Measurements from ENCODE around the gene HSD17B14. TPM values are rescaled to one million over a fixed set of nuclear protein-coding genes. Genes with fewer than 3 reads are reported as not detected.

HSD17B14 gene
- total and polyA plus RNA-seq, 7 donors = 4.3 to 21.0 (median 16.9) TPM

DNA sequence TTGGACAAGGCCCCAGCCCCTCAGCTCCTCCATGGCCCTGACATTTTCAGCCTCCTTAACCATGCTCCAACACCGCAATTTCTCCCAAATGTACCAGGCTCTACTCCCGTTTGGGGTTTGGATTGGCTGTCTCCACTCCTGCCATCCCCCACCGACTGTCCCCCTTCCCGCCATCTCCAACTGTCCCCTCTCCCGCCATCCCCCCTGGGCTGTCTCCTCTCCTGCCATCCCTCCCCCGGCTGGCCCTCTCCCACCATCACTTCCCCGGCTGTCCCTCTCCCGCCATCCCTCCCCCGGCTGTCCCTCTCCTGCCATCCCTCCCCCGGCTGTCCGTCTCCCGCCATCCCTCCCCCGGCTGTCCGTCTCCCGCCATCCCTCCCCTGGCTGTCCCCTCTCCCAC is 30.8 kb downstream of the HSD17B14 start:
- H3K4me3 ChIP-seq = no peak overlapping the region
- H3K27me3 ChIP-seq = no peaks in the 10 kb centered on the region
- no peak for DNase-seq
- peaks cover 0 to 8% (median 7%) of the 10 kb centered on the region in 4 donors for H3K4me1 ChIP-seq
- H3K27ac ChIP-seq = no peak overlapping the region
- TF ChIP-seq EP300 (IDR thresholded peaks at IDR 0.05) (no peak), POLR2AphosphoS5 (IDR thresholded peaks at IDR 0.05) (no peak), POLR2A (IDR thresholded peaks at IDR 0.05) (no peak)
- TF ChIP-seq, protein P1, sequence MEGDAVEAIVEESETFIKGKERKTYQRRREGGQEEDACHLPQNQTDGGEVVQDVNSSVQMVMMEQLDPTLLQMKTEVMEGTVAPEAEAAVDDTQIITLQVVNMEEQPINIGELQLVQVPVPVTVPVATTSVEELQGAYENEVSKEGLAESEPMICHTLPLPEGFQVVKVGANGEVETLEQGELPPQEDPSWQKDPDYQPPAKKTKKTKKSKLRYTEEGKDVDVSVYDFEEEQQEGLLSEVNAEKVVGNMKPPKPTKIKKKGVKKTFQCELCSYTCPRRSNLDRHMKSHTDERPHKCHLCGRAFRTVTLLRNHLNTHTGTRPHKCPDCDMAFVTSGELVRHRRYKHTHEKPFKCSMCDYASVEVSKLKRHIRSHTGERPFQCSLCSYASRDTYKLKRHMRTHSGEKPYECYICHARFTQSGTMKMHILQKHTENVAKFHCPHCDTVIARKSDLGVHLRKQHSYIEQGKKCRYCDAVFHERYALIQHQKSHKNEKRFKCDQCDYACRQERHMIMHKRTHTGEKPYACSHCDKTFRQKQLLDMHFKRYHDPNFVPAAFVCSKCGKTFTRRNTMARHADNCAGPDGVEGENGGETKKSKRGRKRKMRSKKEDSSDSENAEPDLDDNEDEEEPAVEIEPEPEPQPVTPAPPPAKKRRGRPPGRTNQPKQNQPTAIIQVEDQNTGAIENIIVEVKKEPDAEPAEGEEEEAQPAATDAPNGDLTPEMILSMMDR (IDR thresholded peaks at IDR 0.05) = no peak
- intact Hi-C loops (cut with DNase I) = no loop called here
- no peaks in the 10 kb centered on the region for H3K9me3 ChIP-seq
- 93 to 95% methylated on average over 15 of the region's 15 CpGs for WGBS, 2 donors
- H3K36me3 ChIP-seq = peaks cover 0 to 6% (median 0%) of the 10 kb centered on the region in 4 donors

DNA sequence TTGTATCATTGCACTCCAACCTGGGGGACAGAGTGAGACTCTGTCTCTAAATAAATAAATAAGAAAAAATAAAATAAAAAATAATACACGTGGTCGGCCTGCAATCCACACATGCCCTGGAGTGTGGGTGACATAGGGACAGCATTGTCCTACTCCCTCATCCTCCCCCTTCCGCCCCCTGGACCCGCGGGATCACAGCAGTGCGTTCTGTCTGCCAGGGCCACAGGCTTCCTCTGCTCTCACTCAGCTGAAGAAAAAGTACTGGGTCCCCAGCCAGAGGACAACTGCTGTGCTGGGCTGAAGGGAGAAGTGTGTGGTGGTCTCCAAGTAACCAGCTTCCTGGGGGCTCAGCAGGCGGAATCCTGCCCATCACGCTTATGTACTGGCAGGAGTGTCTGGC is 31.8 kb downstream of the HSD17B14 start:
- intact Hi-C loops (cut with DNase I) = no loop called here
- WGBS, 2 donors = 90 to 91% methylated on average over 8 of the region's 8 CpGs

DNA sequence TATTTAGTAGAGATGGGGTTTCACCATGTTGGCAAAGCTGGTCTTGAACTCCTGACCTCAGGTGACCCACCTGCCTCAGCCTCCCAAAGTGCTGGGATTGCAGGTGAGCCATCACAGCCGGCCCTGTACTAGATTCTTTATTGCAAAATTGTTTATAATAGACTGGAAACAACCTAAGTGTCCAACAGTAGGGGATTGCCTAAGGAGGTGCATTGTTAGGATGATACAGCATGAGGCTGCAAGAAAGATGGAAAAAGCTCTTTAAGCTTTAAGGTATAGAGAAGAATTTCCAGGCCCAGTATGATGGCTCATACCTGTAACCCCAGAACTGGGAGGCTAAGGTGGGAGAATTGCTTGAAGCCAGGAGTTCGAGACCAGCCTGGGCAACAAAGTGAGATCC is 33.7 kb downstream of the HSD17B14 start:
- Histone ChIP-seq H3K27ac (no peak overlapping the region), H3K4me3 (no peak overlapping the region), H3K9me3 (no peaks in the 10 kb centered on the region), H3K36me3 (peaks cover 0 to 16% (median 0%) of the 10 kb centered on the region in 4 donors), H3K27me3 (no peaks in the 10 kb centered on the region), H3K4me1 (no peaks in the 10 kb centered on the region)
- WGBS, 2 donors = 67 to 87% methylated on average over 2 of the region's 2 CpGs
- DNase-seq = no peak
- intact Hi-C loops (cut with DNase I) = no loop called here
- TF ChIP-seq, protein P1 (IDR thresholded peaks at IDR 0.05) = no peak
- no peak for TF ChIP-seq POLR2AphosphoS5 (IDR thresholded peaks at IDR 0.05)
- no peak for TF ChIP-seq EP300 (IDR thresholded peaks at IDR 0.05)
- no peak for TF ChIP-seq POLR2A (IDR thresholded peaks at IDR 0.05)

More for the DNA sequence above, 31.8 kb downstream of the HSD17B14 start:
- Histone ChIP-seq H3K4me3 (no peak overlapping the region), H3K4me1 (peaks cover 0 to 2% (median 0%) of the 10 kb centered on the region in 4 donors), H3K27ac (no peak overlapping the region), H3K27me3 (no peaks in the 10 kb centered on the region), H3K9me3 (no peaks in the 10 kb centered on the region), H3K36me3 (peaks cover 0 to 12% (median 0%) of the 10 kb centered on the region in 4 donors)
- TF ChIP-seq, protein P1 (IDR thresholded peaks at IDR 0.05) = no peak
- TF ChIP-seq POLR2AphosphoS5 (IDR thresholded peaks at IDR 0.05) = no peak
- TF ChIP-seq POLR2A (IDR thresholded peaks at IDR 0.05) = no peak
- TF ChIP-seq EP300 (IDR thresholded peaks at IDR 0.05) = no peak
- no peak for DNase-seq

DNA sequence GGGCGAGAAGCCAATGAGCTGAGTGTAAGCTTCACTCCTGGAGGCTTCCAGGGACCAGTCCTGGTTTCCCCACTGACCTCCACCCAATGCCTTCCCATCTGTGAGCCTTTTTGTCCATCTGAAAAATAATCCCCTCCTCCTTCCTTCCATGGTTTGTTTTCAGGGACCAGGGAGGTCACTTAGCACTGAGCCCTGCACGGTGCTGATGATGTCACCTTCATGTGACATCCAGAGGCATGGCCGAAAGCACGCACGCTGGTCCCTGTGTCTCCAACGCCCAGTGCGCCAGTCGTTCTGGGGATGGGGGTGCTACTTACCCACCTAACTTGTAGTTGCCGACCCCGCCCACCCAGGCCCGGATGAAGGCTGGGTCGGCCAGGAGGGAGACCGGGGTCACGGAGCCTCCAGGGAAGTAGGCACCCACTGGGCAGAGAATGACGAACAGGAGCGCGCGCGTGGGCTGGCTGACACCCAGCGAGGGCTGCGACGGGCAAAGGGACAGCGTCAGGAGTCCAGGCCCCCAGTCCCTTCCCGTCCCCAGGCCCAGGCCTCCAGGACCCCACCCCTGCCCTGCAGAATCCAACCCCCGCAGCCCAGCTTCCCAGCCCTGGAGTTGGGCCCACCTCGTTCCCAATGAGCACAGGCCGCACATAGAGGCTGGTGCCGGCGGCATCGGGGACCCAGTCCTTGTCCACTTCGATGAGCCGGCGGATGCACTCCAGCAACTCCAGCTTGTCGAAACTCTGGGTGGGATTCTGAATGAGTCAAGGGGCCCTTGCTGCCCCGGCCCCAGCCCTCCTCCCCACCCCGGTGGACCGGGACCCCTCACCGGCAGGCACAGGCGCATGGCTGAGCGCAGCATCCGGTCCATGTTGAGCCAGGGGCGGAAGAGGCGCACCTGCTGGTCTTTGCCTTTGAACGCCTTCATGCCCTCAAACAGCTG is 36.7 kb downstream of the HSD17B14 start:
- TF ChIP-seq POLR2AphosphoS5 (IDR thresholded peaks at IDR 0.05) (no peak), EP300 (IDR thresholded peaks at IDR 0.05) (no peak), POLR2A (IDR thresholded peaks at IDR 0.05) (no peak)
- TF ChIP-seq, protein P1 (IDR thresholded peaks at IDR 0.05) = no peak
- Histone ChIP-seq H3K9me3 (no peaks in the 10 kb centered on the region), H3K27ac (no peak overlapping the region), H3K4me3 (no peak overlapping the region), H3K36me3 (peaks cover 0 to 14% (median 0%) of the 10 kb centered on the region in 4 donors), H3K27me3 (no peaks in the 10 kb centered on the region), H3K4me1 (peaks cover 0 to 17% (median 16%) of the 10 kb centered on the region in 4 donors)
- WGBS, 2 donors = 96% methylated on average over 44 of the region's 44 CpGs
- intact Hi-C loops (cut with DNase I) = loop anchor here (5.0 kb wide), 1 partner anchor 163 kb away; no protein-coding TSS in a partner anchor
- no peak for DNase-seq

All from sigmoid colon (tissue), 7 donors.